ENCODE results near the gene CPM.
"Not testable (repeated sequence)": the region's sequence is repeated elsewhere in the genome, so short reads cannot be mapped to it uniquely, and the experiment has no call there.

GRCh38 chr12:68802911-68803651 is 129.9 kb downstream of the CPM start:
- TF ChIP-seq POLR2A, POLR2AphosphoS5 (IDR thresholded peaks at IDR 0.05; ENCODE audit: low read depth, low read length): not testable (repeated sequence)

Data from GM12892 (cell line).